IPS-18c (cell line): ENCODE data around the gene TAF4.

Experiments
- H3K4me3 ChIP-seq: 2 replicates; pipeline ENCODE4 v1.7.0; 2013; ENCODE audit warnings: low read depth, mild to moderate bottlenecking, low read length, moderate library complexity; ENCODE audit not compliant: insufficient read depth
- H3K9me3 ChIP-seq: one replicate; pipeline ENCODE4 v1.6.1; 2013; ENCODE audit warnings: mild to moderate bottlenecking, low read length, moderate library complexity; ENCODE audit not compliant: control insufficient read depth, insufficient read depth

Gene TAF4

GRCh38 chr20:61931476-61932198, 134.0 kb downstream of the TAF4 start:
- Histone ChIP-seq H3K9me3 (no peaks in the 10 kb centered on the region), H3K4me3 (no peak overlapping the region)

GRCh38 chr20:61930776-61931475, 134.8 kb downstream of the TAF4 start:
- no peak overlapping the region for H3K4me3 ChIP-seq
- no peaks in the 10 kb centered on the region for H3K9me3 ChIP-seq

GRCh38 chr20:61929971-61930666, 135.6 kb downstream of the TAF4 start:
- no peak overlapping the region for H3K4me3 ChIP-seq
- H3K9me3 ChIP-seq, result no peaks in the 10 kb centered on the region

- Histone ChIP-seq H3K4me3 (no peak overlapping the region), H3K9me3 (no peaks in the 10 kb centered on the region)
These were observed 136.1 kb downstream of the TAF4 start for GRCh38 chr20:61929561-61929960.

- H3K9me3 ChIP-seq, result no peaks in the 10 kb centered on the region
- H3K4me3 ChIP-seq, result no peak overlapping the region
These were observed 137.7 kb downstream of the TAF4 start for GRCh38 chr20:61927826-61928541.

- Histone ChIP-seq H3K9me3 (no peaks in the 10 kb centered on the region), H3K4me3 (no peak overlapping the region)
These were observed 138.4 kb downstream of the TAF4 start for GRCh38 chr20:61927193-61927825.

- no peaks in the 10 kb centered on the region for H3K9me3 ChIP-seq
- H3K4me3 ChIP-seq, result no peak overlapping the region
These were observed 138.9 kb downstream of the TAF4 start for GRCh38 chr20:61926796-61927192.

- no peak overlapping the region for H3K4me3 ChIP-seq
- no peaks in the 10 kb centered on the region for H3K9me3 ChIP-seq
These were observed 139.4 kb downstream of the TAF4 start for GRCh38 chr20:61926253-61926613.

- H3K4me3 ChIP-seq, result no peak overlapping the region
These were observed 140.0 kb downstream of the TAF4 start for GRCh38 chr20:61925555-61926252.

GRCh38 chr20:61924858-61925554, 140.7 kb downstream of the TAF4 start:
- Histone ChIP-seq H3K4me3 (no peak overlapping the region), H3K9me3 (no peaks in the 10 kb centered on the region)

More at GRCh38 chr20:61925555-61926252, 140.0 kb downstream of the TAF4 start:
- no peaks in the 10 kb centered on the region for H3K9me3 ChIP-seq
